NCI-H748 (cell line): Measurements from ENCODE around the gene SRPK2.
"Not testable (repeated sequence)": the region's sequence is repeated elsewhere in the genome, so short reads cannot be mapped to it uniquely, and the experiment has no call there.

ENCODE experiments used
- DNase-seq: peaks from one replicate; lab custom pipeline; 2025; ENCODE audit not compliant: unreplicated experiment; lab: John Stamatoyannopoulos, UW

Gene SRPK2

DNA sequence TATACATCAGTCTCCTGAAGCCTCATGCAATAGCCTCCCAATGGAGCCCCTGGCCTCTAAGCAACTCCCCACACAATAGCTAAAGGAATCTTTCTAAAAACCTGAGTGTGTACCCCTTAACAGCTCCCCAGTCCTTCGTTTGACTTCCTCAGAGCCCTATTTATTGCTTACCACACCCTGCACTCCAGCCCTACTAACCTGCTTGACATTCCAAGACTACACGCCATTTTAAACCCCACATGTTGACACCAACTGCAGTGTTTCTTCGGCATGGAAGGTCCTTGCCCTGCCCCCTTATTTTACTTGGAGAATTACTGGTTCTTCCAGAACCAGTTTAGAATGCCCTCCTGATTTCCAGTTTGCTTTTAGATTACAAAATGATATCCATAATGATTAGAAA lies 10.8 kb downstream of the SRPK2 start:
- no peak for DNase-seq

GRCh38 chr7:105376908-105377533 lies 11.7 kb downstream of the SRPK2 start:
- DNase-seq = no peak

- no peak for DNase-seq
Measured at GRCh38 chr7:105369944-105370343, 18.8 kb downstream of the SRPK2 start.

DNA sequence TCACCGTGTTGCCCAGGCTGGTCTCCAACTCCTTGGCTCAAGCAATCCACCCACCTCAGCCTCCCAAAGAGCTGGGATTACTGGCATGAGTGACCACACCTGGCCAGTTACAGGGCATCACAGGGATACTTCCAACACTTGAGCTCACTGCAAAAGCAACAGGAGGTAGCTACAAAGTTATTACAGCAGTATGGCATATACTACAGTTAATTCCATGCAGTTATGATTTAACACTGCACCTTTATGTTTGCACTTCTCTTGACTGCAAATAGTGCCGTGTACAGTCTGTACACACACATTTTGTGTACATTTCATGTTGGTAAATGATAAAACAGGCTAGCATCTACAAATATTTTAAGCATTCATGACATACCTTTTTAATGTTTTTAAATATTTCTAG lies 21.3 kb downstream of the SRPK2 start:
- DNase-seq = no peak

- DNase-seq = no peak
Measured at GRCh38 chr7:105365541-105366534, 22.9 kb downstream of the SRPK2 start.

- no peak for DNase-seq
Measured at GRCh38 chr7:105364684-105365083, 24.0 kb downstream of the SRPK2 start.

GRCh38 chr7:105363657-105364056 lies 25.1 kb downstream of the SRPK2 start:
- not testable (repeated sequence) for DNase-seq

GRCh38 chr7:105362685-105363084 lies 26.0 kb downstream of the SRPK2 start:
- not testable (repeated sequence) for DNase-seq

DNA sequence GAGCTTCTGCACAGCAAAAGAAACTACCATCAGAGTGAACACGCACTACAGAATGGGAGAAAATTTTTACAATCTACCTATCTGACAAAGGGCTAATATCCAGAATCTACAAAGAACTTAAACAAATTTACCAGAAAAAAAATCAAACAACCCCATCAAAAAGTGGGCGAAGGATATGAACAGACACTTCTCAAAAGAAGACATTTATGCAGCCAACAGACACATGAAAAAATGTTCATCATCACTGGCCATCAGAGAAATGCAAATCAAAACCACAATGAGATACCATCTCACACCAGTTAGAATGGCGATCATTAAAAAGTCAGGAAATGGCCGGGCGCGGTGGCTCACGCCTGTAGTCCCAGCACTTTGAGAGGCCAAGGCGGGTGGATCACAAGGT lies 26.7 kb downstream of the SRPK2 start:
- DNase-seq = not testable (repeated sequence)

DNA sequence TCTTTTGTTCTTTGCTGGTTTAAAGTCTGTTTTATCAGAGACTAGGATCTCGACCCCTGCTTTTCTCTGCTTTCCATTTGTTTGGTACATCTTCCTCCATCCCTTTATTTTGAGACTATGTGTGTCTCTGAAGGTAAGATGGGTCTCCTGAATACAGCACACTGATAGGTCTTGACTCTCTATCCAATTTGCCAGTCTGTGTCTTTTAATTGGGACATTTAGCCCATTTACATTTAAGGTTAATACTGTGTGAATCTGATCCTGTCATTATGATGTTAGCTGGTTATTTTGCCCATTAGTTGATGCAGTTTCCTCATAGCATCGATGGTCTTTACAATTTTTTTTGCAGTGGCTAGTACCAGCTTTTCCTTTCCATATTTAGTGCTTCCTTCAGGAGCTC lies 28.6 kb downstream of the SRPK2 start:
- not testable (repeated sequence) for DNase-seq

DNA sequence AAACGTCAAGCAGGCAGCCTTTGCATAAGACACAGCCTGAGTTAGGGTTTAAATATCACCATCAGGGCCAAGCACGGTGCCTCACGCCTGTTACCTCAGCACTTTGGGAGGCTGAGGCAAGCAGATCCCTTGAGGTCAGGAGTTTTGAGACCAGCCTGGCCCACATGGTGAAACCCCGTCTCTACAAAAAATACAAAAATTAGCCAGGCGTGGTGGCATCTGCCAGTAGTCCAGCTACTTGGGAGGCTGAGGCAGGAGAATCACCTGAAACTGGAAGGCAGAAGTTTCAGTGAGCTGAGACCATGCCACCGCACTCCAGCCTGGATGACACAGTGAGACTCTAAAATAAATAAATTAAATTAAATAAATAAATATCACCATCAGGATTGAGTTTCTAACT lies 33.0 kb downstream of the SRPK2 start:
- no peak for DNase-seq

DNA sequence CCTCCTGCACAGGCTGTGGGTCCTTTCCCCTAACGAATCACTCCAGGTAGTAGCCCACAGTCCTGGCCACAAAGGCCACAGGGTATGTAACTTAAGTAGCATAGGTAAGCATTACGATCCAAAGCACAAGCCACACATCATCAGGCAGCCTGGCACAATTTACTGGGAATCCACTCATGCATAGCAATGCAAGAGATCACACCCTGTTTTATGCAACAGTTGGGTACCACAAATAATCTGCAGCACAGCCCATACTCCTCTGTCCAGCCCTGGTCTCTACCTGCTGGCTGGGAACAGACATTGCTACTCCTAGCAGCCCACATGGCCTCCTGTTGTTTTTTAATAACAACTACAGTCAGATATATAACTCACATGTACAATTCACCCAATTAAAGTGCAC lies 34.3 kb downstream of the SRPK2 start:
- no peak for DNase-seq

GRCh38 chr7:105353752-105354328 lies 34.9 kb downstream of the SRPK2 start:
- DNase-seq = no peak

- no peak for DNase-seq
Measured at GRCh38 chr7:105352901-105353668, 35.6 kb downstream of the SRPK2 start.

DNA sequence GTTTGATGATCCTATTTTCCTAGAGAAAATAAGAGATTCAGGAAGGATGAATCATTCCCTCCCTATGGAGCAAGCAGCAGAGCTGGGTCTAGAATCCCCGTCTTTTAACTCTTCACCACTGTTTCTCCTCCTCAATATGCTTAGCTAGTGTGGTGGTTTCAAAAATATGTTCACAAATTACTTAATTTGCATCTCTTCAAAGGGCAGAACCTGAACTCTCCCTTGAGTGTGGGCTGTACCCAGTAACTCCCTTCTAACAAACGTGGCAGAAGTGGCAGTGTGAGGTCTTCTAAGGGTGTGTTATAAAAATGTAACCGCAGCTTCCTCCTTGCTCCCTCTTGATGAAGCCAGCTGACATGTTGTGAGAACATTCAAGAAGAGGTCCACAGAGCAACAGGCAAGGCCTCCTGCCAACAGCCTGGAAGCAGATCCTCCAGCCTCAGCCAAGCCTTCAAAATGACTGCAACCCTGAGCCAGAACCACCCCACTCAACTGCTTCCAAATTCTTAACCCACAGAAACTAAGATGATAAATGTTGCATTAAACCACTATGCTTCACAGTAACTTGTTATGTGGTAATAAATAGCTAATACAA lies 36.6 kb downstream of the SRPK2 start:
- no peak for DNase-seq

DNA sequence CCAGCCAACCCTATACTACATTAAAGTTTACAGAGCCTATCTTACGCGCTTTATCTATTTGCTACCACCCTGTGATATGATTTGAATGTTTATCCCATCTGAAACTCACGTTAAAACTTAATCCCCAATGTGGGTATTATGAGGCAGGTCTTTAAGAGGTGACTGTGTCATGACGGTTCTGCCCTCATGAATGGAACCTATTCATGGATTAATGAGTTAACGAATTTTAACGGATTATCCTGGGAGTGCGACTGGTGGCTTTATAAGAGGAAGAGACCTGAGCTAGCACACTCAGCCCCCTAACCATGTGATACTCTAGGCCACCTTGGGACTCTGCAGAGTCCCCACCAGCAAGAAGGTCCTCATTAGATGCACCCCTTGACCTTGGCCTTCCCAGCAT lies 37.8 kb downstream of the SRPK2 start:
- no peak for DNase-seq

GRCh38 chr7:105348177-105348576 lies 40.5 kb downstream of the SRPK2 start:
- not testable (repeated sequence) for DNase-seq

- no peak for DNase-seq
Measured at GRCh38 chr7:105346593-105347322, 42.0 kb downstream of the SRPK2 start.

- no peak for DNase-seq
Measured at GRCh38 chr7:105346138-105346537, 42.6 kb downstream of the SRPK2 start.

DNA sequence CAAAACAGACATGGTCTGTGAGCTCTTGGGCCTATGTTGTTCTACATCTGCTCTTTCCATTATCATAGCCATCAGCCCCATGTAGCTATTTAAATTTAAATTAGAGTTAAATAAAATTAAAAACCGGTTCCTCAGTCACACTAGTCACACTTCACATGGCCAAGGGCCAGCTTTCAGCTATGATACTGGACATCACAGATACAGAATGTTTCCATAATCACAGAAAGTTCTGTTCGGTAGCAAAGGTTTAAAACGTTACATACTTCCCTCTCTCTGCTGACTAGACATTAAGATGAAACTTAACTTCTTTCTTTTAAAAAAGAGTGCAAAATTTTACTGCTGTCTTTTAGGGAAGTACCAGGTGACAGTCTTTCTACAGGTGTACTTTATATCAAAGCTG lies 43.0 kb downstream of the SRPK2 start:
- DNase-seq = no peak
